ENCODE measurements around the gene DNAJB8.

- TF ChIP-seq CTCF (IDR thresholded peaks at IDR 0.05; ENCODE audit: insufficient read depth, low read depth, low read length): no peak
- TF ChIP-seq EZH2 (IDR thresholded peaks at IDR 0.05; ENCODE audit: insufficient read depth, low read length): no peak
These were observed 28.1 kb downstream of the DNAJB8 start for GRCh38 chr3:128438488-128439072.
